Erythroblast (primary cell): Measurements from ENCODE around the gene FLT3LG.

Source experiments
- GATA1 ChIP-seq: IDR thresholded peaks from 2 replicates; pipeline ENCODE4 v1.6.1; 2011; ENCODE audit warnings: low read depth, mild to moderate bottlenecking, control low read depth, low read length, moderate library complexity
- POLR2A ChIP-seq: IDR thresholded peaks from 2 replicates; pipeline ENCODE4 v1.6.1; 2011; ENCODE audit warnings: mild to moderate bottlenecking, low read length

GRCh38 chr19:49503582-49503962 is 29.6 kb downstream of the FLT3LG start:
- TF ChIP-seq POLR2A (no peak), GATA1 (no peak)
